GM19395 (cell line): Measurements from ENCODE around the gene ATXN1.

ENCODE experiments used
- ATAC-seq: cut with Tn5 transposase; IDR thresholded peaks from one replicate; pipeline ENCODE4 v1.9.1; 2021; ENCODE audit warnings: mild to moderate bottlenecking, moderate library complexity; ENCODE audit not compliant: unreplicated experiment

The ATXN1 gene

DNA sequence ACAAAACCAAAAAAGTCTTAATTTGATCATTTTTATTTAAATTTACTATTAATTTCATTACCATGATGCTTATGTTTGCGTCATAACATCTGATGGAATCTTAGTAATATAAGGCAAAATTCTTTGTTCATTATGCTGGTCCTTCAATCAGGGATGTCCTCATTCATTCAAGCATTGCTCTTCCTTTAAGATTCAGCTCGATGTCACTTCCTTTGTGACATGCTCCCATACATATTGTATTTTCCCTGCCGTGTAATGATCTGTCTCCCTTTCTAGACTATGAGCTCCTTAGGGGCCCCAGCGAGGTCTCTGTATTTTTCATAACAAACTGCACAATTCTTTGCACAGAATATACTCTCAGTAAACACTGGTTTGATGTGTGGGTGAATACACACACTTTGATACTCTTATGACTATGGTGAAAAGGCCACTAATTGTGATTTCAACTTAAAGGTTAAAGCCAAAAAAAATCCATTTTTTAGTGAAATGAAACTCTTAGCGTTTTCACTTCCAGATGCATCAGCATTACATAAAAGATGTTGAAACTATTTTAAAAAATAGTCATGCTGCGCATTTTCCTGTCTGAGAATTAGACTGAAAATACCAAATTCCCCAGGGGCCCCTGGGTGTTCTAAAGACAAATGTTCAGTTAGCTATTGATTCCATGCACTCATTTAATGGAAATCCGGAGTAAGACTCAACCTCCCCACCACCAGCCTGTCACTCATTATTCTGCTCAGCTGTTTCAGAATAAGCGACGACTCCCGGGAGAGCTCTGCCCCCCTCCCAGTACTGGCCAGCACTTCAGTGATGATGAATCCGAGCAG lies 169.7 kb downstream of the ATXN1 start:
- peak; percentile 79 for ATAC-seq

DNA sequence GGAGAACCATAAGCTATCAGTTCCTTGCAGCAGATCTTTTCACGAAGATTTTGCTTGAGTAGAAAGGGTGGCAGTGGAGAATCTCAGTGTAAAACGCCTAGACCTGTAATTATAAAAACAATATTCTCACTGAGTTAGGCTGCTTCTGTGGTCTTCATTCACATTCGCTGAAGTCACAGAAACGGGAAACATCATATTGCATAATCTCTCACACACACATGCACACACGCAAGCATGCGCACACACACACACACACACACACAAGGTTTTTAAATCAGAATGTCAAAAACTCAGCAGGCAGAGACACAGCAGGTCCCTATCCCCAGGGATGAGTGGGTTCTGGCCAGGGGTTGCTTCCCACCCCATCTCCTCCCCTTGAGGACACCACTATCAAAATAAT lies 175.5 kb downstream of the ATXN1 start:
- no peak for ATAC-seq

DNA sequence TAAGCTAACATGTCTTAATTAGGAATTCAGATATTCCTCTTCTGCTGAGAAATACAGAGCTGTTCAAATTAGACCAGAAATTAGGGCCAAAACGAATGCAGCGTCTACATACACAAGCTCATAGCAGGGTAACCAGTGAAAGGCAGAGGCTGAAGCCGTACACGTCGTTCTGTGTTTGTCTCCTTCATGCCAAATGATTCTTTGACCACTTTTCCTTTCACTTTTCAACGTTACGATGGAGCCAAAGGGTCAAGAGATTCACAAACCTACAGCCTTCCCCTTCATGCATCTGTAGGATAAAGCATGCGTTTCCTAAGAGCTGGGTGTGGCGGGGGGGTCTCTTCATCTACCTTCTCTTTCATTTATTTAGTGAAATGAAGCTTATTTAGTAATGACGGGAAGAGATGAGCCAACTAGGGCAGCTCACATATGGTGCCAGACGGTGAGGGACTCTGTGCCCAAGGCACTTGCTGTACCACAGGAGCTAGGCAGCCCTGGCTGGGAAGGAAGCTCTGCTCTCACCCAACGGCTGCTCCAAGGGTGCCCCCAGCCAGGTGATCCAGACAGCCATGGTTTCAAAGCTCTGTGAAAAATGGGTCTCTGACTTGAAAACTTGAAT lies 178.0 kb downstream of the ATXN1 start:
- ATAC-seq, result no peak

DNA sequence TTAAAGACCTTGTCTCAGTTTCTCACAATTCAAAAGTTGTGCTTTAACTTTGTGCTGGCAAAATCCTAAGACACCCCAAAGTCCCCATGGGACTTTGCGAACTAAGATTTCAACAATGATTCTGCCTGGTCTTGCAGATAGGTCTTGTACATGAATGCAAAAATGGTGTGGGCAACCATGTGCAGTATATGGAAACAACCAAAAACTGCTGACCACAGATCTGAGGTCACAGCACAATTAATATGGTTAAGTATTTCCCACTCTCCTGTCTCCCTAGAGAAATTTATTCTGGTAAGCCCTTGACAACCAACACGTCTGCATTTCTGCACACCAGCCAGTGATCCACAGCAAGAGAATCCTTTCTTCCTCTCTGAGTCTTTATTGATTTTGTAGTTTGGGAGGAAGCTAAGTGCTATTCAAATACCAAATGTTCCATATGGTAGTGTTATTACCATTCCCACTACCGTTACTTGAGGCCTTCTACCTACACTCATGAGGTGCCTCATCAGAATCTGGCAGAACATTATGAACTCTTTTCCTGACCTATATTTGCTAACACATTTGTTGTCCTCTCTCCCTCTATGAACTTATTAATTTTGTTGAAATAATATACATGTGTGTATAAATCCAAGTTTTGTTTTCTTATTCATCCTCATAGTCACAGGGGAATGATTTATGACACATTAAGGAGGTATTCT lies 178.7 kb downstream of the ATXN1 start:
- ATAC-seq, result no peak

DNA sequence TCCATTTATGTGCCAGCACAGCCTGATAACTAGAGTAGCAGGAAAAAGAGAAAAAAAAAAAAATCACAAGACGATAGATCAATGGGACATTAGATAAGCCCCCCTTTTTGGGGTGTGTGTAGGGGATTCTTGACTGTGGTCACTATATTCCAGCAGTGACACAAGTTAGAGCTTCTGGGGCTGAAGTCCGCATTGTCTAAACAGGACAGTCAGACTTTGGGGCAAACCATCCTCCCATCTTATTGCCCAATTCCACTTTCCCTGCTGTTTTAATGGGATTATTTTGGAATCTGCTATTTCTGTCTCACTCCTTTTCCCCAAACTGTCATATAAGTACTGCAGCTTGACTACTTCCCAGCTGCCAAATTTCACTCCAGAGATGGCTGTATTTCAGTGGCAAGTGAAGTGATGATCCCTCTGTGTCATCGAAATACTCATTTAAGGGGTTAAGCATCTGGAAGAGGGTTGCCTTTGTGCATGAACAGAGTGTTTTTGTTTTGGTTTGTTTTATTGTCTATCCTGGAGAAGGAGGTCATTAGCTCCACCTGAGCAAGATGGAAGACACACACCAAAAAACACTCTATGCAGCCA lies 182.5 kb downstream of the ATXN1 start:
- ATAC-seq, result no peak

DNA sequence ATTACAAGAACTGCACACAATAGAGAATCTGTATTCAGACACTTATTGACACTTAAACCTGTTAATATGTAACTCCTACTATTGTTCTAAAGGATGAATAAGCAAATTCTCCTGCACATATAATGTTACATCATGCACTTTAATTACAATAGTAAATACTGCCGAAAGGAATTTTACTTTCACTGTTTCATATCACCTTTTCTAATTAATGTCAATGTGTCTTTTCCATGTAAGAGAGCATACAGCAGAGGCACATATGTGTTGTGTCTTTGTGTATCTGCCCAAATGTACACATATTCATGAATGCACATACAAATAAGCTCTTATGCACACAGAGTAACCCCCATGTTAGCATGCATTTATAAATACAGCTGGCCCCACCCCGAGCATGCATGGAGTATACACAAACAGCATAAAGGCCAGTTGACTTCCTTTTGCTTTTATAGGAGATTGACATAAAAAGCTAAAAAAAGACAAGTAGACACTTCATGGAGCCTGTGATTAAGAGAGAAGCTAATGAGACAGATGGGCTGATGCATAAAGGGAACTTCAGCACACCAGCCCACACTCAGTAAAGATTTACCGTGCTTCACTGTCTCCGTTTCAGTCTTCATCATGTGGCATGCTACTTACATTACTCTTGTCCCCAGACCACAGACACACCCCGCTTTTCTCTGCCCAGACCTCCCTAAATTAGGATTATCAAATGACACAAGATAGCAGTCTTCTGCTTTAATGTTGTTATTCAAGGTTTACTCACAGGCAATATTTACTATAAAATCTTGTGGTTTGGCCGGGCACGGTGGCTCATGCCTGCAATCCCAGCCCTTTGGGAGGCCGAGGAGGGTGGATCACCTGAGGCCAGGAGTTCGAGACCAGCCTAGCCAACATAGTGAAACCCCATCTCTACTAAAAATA lies 184.6 kb downstream of the ATXN1 start:
- peak; percentile 96 for ATAC-seq

DNA sequence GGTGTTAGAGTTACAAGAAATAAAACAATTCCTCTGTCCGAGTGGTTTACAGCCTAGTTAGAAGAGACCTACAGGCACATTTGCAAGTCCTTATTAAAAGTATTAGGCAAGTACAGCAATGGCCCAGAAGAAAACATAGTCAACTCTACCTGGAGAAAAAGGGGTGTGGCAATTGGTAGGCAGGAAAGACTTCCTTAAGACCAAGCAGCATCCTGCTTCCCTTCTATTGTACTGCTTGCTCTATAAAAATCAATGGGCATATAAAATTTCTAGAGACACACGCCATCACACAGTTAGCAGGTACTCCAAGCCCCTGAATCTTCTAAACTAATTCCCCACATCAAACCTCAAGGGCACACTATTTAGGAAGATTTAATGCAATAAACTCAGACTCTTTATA lies 185.6 kb downstream of the ATXN1 start:
- ATAC-seq, result no peak

DNA sequence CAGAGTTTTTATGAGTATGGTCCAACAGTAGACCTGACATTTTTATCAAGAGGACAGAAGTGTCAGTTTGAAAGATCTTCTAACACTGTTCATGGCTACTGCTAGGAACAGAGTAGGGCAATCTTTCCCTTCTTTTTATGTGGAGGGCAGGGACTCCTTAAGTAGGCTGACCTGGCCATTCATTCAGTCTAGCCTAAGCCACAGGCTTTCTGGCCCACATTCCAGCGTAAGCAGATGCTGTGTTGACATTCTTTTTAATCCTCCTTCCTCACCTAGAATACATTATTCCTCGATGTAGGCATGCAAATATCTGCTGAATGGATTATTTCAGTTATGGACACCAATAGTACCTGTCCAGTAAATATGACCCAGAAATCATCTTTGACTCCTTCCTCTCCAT lies 188.3 kb downstream of the ATXN1 start:
- ATAC-seq, result no peak

DNA sequence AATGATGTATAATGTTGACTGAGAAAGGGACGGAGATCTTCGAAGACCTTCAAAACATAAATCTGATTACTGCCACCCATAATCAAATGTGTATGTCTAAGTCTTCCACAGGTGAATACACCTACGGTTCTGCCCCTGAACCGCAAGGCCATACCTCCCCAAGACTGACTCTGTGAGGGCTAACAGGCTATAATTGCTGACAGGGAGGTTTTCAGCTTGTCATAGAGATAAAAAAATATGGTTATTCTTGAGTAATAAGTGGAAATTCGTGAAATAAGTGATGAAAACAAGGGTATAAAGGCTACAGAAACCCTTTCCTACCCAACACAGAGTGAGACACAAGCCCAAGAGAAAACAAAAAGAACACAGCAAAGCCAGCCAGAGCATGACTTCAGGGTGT lies 188.9 kb downstream of the ATXN1 start:
- ATAC-seq, result no peak

DNA sequence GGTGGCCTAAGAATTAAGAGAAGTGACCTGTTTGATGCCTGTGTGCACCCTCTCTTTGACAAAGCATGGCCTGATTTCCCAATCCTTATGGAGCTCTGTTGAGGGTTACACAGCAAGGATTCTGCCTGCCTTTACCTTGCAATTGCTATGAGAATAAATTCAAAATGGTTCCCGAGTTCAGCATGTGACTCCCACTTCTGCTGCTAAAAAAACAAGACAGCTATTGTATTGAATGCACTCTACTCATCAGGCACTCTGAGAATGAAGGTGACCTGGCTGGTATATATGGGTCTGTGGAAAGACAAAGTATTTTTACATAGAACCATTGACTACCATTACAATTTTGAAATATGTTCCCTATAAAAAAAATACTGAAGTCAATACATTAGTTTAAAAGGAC lies 190.3 kb downstream of the ATXN1 start:
- ATAC-seq, result no peak

DNA sequence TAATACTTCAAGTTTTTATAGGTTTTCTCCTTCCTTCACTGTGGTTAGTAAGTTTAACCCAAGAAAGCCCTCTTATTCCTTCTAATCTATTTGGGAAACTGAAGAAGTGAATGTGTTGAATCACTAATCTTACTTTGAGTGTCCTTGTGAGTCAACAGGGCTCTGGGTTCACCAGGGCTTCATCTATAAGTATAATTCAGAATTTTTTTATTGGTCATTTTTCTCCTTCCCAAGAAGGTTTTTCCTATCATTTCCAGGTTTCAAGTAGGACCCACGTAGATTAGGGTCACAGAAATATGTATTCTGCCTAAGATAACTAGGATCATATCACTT lies 191.1 kb downstream of the ATXN1 start:
- ATAC-seq, result no peak

DNA sequence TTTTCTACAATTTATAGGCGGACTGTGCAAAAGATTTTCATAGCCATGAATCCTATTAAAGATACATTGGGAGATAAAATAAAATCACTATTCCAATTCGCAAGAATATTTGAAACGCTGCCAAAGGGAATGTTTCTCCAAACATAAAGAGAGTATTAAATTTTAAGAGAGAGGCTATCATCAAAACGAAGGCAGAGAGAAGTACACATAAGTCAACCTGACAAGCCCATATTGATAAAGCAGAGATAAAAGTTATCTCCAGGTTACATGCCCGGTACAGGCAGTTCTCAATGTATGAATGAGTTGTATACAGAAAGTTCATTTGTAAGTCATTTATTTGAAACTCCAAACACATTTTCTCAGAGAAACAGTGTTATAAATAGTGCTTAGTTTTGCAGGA lies 193.1 kb downstream of the ATXN1 start:
- no peak for ATAC-seq

DNA sequence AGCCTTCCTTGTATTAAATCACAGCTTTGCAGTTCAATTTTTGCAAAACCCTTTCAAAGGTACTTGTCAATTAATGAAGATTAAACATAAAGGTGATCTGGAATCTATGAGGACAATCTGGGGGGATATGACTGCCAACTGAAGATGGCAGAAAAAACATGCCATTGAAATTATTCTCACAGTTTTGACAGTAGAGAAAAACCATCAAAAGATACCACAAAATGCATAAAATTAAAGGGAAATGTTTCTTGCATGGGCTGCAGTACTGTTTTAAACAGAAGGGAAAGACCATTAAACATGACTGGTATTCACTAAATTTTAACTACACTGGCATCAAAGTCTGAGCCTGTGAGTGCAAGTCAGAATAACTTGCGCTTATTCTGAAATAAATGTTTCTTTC lies 194.2 kb downstream of the ATXN1 start:
- no peak for ATAC-seq

DNA sequence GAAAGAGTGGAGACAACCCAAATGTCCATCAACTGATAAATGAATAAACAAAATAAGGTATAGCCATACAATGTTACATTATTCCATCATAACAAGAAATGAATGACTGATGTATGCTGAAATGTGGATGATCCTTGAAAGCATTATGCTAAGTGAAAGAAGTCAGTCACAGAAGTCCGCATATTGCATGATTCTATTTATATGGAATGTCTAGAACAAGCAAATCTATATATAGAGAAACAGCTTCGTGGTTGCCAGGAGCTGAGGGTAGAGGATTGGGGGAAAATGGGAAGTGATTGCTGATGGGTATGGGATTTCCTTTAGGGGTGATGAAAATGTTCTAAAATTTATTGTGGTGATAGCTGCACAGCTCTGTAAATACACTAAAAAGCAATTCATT lies 196.8 kb downstream of the ATXN1 start:
- ATAC-seq, result no peak

DNA sequence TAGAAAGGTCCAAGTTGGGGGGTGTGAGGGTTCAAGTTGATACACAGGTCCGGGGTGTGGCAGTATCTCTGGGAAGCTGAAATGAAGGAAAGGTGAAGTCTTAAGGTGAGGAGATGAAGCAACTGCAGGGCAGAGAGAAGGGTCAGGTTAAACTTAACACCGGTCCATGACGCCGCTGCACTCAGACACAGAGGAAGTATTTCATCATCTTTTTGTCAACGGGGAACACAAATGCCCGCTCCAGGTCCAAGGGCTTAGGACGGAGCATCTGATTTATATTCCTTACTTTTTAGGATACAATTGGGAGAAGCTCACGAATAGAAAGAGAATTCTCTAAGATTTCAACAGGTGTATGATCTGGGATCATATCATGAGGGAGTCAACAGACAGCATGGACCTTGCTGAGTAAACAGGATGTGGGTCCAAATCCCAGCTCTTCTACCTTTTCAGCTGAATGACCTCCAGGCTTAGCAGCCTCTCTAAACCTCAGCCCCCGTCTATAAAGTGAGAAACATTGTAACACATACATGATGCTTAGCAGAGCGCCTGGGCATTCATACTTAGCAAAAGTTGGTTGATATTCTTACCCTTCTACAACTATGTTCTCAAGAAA lies 197.5 kb downstream of the ATXN1 start:
- no peak for ATAC-seq

DNA sequence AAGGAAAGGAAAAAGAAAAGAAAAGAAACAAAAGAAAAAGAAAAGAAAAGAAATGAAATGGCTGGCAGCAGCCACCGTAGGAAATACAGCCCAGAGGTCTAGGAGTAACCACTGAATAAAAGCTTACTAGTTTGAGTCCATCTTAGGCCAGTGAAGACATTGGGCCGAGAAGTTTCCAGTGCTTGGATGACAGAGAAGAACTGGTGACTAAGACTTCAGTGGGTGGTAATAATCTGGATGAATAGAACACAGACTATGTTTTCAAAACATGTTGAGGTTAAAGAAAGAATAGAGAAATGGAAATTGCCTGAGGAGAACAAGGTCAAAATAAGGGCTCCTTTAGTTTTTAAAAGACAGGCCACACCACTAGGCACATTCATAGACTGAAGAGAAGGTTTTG lies 198.8 kb downstream of the ATXN1 start:
- no peak for ATAC-seq

DNA sequence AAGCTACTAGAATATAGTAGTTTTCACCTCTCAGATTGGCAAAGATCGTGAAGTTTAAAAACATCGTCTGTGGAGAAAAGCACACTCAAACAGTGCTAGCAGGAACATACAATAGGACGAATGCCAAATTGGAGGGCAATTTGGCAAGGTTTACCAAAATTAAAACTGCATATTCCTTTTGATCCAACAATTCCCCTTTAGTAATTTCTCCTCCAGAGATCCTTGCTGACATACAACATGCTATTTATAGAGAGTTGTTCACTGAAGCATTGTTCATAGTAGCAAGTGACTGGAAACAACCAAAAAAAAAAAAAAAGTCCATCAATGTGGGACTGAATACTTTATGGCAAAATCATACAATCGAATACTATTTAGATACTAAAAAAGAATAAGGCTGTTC lies 202.2 kb downstream of the ATXN1 start:
- no peak for ATAC-seq

DNA sequence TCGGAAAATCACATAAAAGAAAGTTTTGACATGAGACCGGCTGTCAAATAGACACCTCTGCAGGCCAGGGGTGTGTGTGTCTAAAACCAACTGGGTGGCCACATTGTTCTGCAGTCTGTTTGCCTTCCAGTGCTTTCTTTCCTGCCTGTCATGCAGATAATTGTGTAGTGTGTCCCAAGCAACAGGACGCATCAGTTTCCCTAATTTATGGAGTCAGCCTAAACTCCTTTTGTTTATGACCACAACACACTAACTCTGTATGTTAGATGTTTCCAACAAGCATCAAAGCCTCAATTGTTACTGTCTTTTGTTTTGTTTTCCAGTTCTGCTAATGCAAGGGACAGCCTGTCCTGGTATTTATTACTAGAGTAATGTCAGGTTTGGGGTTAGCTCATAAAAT lies 205.7 kb downstream of the ATXN1 start:
- no peak for ATAC-seq

DNA sequence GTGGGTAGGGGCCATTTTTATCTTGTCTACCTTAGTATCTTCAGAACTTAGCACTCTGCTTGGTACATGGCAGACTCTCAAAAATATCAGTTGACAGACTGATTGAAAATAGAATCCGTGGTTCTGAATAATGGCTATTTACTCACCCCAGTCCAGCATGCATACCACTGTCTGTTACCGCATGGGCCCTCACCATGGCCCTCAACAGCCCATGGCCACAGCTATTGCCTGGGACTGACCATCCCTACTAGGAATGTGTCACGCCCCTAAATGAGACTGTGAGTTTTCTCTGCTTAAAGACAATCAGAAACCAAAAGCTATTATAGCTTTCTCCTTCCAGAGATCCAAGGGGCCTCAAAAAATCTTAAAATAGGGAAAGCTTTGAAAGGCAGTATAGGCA lies 207.7 kb downstream of the ATXN1 start:
- no peak for ATAC-seq

DNA sequence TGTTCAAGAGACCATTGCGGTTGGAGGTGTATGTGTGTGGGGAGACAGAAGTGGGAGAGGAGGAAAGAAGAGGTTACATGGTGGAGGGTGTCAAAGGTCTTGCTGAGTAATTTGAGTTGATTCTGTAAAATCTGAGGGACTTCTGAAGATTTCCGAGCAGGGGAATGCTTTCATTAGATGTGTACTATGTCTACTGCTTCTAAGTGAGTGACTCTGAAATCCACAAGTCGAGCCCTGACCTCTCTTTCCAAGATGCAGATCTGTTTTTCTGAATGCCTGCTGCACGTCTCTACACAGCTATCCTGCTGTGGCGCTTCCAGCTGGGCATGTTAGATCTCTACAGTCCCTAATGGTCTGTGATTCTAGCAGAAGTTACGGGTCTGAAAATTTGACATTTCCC lies 209.8 kb downstream of the ATXN1 start:
- ATAC-seq, result no peak
